ES-I3 (cell line): Measurements from ENCODE around the gene RCBTB1.

ENCODE experiments used
- H3K36me3 ChIP-seq: 2 replicates; pipeline ENCODE4 v1.6.1; 2013; ENCODE audit warnings: mild to moderate bottlenecking, low read length, control low read depth, moderate library complexity; ENCODE audit not compliant: insufficient read depth
- H3K4me1 ChIP-seq: 2 replicates; pipeline ENCODE4 v1.6.1; 2013; ENCODE audit warnings: mild to moderate bottlenecking, control low read depth, low read length; ENCODE audit not compliant: insufficient read depth
- H3K9ac ChIP-seq: 2 replicates; pipeline ENCODE4 v1.6.1; 2013; ENCODE audit warnings: low read depth, mild to moderate bottlenecking, low read length, moderate library complexity
- H3K9me3 ChIP-seq: 2 replicates; pipeline ENCODE4 v1.6.1; 2013; ENCODE audit warnings: mild to moderate bottlenecking, low read length, moderate library complexity; ENCODE audit not compliant: control insufficient read depth, insufficient read depth

The RCBTB1 gene

DNA sequence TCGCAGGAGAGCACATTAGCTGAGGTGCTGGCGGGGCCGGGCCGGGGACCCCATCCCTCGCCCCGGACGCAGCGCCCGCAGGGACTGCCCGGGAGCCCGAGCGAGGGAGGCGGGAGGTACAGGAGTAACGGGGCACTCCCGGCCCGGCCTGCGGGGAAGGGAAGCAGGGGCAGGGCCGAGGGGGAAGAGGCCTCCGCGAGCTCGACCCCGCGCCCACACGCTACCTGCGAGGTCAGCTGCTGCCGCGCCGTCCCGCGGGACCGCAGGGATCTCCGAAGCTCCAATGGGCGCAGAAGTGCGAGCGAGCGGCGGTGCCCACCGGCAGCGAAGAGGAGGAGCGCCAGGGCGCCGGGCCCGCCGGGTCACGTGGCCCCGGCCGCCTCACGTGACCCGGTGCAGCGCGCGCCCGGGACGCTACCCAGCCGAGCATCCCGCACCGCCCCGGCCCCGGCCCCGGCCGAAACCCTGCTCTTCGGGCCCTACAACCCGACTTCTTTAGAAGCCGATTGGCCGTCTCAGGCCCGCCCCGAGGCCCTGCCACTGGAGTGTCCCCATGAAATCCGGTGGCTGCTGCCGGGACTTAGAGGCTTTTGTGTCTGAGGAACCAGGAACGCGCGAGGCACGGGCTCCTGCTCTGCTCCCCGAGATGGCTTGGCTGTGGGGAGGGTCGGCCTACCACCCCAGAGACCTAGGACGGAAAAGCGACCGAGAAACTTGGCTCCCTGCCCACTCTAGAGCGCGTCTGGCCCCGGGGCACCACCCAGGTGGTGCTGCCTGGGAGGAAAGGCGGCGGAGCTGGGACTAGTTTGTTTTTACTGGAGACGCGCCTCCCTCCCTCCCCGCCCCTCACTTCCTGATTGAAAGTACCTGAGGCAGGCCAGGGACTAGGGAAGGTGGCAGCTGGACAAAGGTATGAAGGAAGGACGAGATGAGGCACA is at the start of gene RCBTB1:
TSS of gene RCBTB1 (minus strand) at position 339 of the 938 bp plus-strand sequence. CDS start 18,279 bp downstream, outside the sequence.
- Histone ChIP-seq H3K36me3 (no peaks in the 10 kb centered on the region), H3K4me1 (no peaks in the 10 kb centered on the region), H3K9ac (peak within 1 kb of the TSS; percentile 60), H3K9me3 (no peaks in the 10 kb centered on the region)

DNA sequence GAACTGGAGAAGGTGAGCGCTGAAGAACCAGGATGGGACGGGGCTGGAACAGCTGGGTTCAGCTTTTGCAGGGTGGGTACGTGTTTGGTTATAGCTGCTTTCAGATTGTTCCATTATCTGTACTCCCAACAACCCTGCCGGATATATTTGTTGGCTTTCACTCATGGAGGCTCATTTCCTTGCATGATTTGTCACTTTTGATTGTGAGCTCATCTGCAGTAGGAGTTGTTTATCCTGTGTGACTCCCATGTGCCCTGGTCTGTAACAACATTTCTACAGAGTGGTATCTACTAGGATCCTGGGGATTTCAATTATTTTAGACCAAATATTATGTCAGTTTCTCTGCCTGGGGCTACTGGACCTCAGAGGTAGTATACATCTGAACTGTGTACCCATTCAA is 48.4 kb upstream of the RCBTB1 start:
- Histone ChIP-seq H3K36me3 (no peaks in the 10 kb centered on the region), H3K4me1 (no peaks in the 10 kb centered on the region)

DNA sequence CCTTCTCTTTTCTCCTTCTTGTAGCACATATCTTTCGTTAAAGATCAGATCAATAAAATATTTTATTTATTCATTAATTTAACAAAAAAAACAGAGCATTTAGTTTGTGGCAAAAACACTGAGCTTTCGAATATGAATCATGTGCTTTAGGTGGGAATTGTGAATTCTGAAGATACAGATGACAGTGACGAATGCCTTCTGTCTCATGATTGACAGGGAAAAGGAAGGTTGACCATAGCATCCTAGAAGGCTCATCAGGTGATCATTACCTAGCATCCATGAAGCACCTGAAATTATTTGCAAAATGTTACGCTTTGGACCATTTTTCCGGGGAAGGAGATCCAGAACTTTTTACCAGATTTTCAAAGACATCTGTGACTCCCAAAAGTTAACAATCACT is 46.8 kb upstream of the RCBTB1 start:
- Histone ChIP-seq H3K9me3 (no peaks in the 10 kb centered on the region), H3K36me3 (no peaks in the 10 kb centered on the region), H3K9ac (no peak overlapping the region), H3K4me1 (no peaks in the 10 kb centered on the region)

More for the DNA sequence above, 48.4 kb upstream of the RCBTB1 start:
- Histone ChIP-seq H3K9ac (no peak overlapping the region), H3K9me3 (no peaks in the 10 kb centered on the region)

DNA sequence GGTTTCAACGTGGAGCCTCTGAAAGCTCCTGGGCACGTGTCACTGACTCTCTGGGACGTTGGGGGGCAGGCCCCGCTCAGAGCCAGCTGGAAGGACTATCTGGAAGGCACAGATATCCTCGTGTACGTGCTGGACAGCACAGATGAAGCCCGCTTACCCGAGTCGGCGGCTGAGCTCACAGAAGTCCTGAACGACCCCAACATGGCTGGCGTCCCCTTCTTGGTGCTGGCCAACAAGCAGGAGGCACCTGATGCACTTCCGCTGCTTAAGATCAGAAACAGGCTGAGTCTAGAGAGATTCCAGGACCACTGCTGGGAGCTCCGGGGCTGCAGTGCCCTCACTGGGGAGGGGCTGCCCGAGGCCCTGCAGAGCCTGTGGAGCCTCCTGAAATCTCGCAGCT is 45.2 kb upstream of the RCBTB1 start:
- Histone ChIP-seq H3K36me3 (no peaks in the 10 kb centered on the region), H3K9ac (no peak overlapping the region)

DNA sequence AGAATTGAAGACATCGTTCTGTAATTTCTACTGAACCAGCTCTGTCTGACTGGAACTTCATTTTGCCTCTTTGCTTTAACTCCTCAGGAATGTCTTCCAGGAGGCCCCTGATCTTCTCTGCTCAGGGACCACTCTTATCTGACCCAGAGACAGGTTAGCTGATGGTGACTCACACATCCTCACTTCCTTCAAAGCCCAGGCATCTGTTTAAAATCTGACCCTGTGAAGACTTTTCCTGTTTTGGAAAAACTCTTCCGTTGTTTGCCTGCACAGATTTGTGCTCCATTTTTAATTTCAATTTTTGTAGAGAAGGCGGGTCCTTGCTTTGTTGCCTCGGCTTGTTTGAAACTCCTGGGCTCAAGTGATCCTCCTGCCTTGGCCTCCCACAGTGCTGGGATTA is 44.6 kb upstream of the RCBTB1 start:
- H3K4me1 ChIP-seq, result no peaks in the 10 kb centered on the region
- no peaks in the 10 kb centered on the region for H3K9me3 ChIP-seq
- no peaks in the 10 kb centered on the region for H3K36me3 ChIP-seq
- no peak overlapping the region for H3K9ac ChIP-seq

More for the DNA sequence above, 45.2 kb upstream of the RCBTB1 start:
- Histone ChIP-seq H3K4me1 (no peaks in the 10 kb centered on the region), H3K9me3 (no peaks in the 10 kb centered on the region)

DNA sequence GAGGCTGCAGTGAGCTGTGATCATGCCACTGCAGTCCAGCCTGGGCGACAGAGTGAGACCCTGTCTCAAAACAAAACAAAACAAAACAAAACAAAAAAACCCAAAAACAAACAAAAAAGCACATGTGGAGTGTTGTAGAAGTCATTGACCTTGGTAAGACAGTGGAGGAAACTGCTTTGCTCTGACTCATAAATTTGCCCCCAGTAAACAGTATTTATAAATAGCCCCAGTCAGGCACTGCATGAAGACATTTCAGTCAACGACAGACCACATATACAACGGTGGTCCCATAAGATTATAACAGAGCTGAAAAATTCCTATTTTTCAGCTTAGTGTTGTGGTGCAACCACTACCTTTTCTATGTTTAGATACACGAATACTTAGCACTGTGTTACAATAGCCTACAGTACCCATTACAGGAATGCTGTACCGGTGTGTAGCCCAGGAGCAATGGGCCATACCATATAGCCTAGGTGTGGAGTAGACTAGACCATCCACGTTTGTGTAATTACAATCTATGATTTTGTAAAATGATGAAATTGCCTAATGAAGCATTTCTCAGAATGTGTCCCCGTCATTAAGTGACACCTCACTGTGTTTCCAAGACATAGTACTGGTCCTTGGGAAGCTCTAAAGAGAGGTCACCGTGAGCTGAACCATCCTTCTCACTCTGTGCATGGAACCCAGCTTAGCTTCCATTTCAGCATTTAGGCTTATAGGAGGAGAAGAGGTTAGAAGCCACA is 44.0 kb upstream of the RCBTB1 start:
- no peaks in the 10 kb centered on the region for H3K9me3 ChIP-seq
- H3K36me3 ChIP-seq, result no peaks in the 10 kb centered on the region
- no peak overlapping the region for H3K9ac ChIP-seq
- no peaks in the 10 kb centered on the region for H3K4me1 ChIP-seq

DNA sequence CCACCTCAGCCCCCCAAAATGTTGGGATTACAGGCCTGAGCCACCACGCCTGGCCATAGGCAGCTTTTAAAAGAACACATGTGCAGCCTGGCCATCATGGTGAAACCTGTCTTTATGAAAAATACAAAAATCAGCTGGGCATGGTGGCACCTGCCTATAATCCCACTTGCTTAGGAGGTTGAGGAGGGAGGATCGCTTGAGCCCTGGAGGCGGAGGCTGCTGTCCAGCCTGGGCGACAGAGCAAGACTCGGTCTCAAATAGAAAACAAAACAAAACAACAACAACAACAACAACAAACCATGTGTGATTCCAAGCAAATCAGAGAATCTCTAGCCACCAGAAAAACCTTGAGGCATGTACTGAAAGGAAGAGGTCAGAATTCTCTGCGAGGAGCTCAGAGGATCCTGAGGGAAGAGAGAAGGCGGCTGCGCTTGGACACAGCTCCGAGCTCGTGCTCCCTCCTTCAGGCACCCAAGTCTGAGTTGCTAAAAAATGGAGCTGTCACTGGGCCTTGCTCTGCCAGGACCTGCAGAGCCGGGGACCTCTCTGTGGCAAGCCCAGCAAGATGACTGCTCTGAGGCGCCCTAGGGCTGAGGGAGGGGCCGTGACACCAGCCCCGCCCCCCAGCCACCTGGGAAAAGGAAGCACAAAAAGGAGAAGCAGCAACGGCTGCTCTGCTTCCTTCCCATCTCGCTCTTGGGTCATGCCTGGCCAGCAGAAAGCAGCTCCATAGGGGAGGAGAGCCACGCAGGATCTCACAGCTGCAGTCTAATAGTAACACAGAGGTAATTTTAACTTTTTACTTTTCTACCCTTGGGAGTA is 42.7 kb upstream of the RCBTB1 start, which contains the start of gene ARL11:
TSS of gene ARL11 (plus strand) at position 677 of the 822 bp plus-strand sequence. CDS start 1,941 bp downstream, outside the sequence.
- peak within 1 kb of the TSS; percentile 45; the same call in 1 of the 2 replicates for H3K9ac ChIP-seq
- no peaks in the 10 kb centered on the region for H3K4me1 ChIP-seq
- H3K9me3 ChIP-seq, result no peaks in the 10 kb centered on the region
- H3K36me3 ChIP-seq, result no peaks in the 10 kb centered on the region

DNA sequence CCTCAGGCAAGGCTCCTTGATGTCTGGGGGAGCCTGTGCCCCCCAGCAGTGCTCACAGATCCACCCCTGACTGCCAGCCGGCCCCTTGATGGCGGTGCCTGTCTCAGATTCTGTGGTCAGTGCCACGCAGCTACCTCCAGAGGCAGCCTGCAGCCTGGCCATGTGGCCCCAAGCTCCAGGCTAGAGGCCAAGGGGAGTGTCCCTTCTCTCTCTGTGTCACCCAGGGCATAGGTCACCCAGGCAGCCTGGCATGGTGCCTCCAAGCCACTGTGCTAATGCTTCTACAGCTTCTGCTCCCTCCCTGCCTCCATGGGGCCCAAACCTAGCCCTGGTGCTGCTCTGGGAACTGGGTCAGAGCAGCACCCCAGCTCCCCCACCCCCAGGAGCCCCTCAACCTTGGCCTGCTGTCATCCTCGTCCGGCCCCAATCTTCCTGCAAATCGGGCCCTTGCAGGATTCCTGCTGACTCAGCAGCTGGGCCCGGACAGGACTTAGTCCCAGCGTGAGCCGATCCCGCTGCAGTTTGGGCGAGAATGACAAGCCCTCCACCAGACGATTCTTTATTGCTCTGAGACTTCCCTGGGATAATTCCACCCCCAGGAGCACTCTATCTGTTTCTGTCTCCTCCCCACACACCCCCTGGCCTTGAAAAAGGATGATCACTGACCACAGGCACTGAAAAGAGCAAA is 40.2 kb upstream of the RCBTB1 start:
- no peaks in the 10 kb centered on the region for H3K9me3 ChIP-seq
- no peak overlapping the region for H3K9ac ChIP-seq
- H3K4me1 ChIP-seq, result no peaks in the 10 kb centered on the region
- H3K36me3 ChIP-seq, result no peaks in the 10 kb centered on the region

DNA sequence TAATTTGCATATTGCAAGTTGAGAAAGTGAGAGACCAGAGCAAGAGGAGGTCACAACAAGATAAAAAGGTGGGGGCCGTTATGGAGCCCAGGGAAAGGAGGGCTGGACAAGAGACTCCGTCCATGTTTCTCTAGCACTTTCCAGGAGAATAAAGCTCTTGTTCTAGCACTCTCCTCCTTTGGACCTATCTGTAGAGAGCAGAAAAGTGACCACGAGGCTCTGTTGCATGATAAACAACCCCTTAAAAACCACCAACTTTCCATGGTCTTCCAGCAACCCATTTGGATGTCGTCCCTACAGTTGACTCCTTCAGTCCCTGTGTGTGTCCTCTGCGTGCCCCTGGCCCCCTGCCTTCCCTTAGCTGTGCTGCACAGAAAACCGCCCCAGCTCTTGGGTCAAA is 38.9 kb upstream of the RCBTB1 start:
- Histone ChIP-seq H3K4me1 (no peaks in the 10 kb centered on the region), H3K9ac (no peak overlapping the region), H3K36me3 (no peaks in the 10 kb centered on the region), H3K9me3 (no peaks in the 10 kb centered on the region)

DNA sequence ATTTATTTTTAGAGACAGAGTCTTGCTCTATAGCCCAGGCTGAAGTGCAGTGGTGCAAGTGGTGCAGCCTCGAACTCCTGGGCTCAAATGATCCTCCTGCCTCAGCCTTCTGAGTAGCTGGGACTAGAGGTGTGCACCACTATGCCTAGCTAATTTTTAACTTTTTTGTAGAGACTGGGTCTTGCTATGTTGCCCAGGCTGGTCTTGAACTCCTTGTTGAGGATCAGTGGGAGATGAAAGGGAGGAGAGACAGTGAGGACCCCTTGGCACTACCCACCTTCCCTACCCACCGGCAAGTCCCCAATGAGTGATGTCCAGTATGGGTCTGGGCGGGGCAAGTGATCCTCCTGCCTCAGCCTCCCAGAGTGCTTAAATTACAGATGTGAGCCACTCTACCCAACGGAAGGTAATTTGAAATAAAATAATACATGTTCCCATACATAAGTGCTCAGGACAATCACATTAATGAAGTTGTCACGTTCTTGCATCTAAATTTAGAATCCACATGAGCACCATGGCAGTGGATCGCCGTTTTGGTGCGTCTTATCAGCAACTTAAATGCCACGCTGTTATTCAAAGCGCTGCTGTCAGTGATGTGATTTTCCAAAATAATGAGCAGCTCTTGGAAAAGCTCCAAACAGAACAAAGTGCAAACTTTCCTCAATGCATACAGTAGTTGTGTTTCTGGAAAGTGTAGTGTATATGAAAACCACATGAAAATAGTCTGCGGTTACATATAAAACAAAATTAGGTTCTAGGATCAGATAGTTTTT is 37.0 kb upstream of the RCBTB1 start:
- no peaks in the 10 kb centered on the region for H3K9me3 ChIP-seq
- H3K36me3 ChIP-seq, result no peaks in the 10 kb centered on the region
- H3K4me1 ChIP-seq, result no peaks in the 10 kb centered on the region
- H3K9ac ChIP-seq, result no peak overlapping the region

DNA sequence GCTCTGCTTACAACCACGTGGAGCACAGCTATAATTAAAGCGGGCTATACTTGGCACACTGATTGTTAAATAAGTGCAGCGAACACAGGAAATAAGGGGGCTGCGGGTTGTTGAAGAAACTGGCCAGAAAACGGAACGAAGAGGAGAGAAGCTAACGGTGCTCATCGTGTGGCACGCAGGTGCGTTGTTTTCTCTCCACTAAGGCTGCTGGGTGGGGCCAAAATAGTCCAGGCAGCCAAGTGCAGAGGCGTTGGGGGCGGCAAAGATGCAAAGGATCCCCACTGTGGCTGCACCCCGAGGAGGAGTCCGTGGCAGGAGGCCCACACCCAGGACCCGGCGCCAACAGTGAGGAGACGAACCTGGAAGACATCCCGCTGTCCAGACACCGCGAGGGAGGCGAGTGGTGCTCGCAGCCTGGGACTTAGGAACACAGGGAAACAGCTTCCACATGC is 34.8 kb upstream of the RCBTB1 start:
- no peaks in the 10 kb centered on the region for H3K36me3 ChIP-seq
- no peaks in the 10 kb centered on the region for H3K4me1 ChIP-seq
- H3K9me3 ChIP-seq, result no peaks in the 10 kb centered on the region
- no peak overlapping the region for H3K9ac ChIP-seq

DNA sequence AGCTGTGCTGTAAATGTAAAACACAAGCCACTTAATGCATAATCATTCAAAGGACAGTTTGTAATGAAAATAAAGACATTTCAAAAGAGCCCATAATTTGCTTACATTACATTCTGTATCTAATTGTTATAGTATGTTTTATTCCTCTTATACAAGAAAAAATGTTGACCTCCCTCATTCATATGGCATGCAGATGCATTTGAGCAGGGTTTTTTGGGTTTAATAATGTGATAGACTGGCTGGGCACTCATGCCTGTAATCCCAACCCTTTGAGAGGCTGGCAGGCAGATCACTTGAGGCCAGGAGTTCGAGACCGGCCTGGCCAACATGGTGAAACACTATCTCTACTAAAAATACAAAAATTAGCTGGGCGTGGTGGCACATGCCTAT is 31.3 kb upstream of the RCBTB1 start:
- Histone ChIP-seq H3K9me3 (no peaks in the 10 kb centered on the region), H3K36me3 (no peaks in the 10 kb centered on the region), H3K4me1 (no peaks in the 10 kb centered on the region), H3K9ac (no peak overlapping the region)
